ENCODE results near the gene EPB41L2. TPM values are rescaled to one million over a fixed set of nuclear protein-coding genes. Genes with fewer than 3 reads are reported as not detected.

EPB41L2 gene
- total and polyA plus RNA-seq, 2 experiments from 2014 or later: 27.4 to 35.8 TPM

DNA sequence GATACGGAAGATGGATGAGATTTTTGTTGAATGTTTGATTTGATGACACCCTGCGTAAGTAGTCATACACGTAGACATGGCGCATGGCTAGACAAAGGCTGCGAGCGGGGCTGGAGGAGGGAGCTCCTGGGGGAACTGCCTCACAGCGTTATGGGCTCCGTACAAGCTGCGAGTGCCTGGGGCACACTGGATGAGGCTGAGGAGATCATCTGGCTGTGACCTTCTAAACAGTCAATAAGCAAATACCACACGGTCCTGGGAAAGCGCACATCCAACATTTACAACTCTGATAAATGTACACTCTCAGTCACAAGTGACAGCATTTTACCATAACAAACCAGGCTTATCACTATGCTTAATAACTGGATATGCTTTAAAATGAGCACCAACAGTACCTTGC, 198.7 kb downstream of the EPB41L2 start:
- peak overlapping the region; percentile 46 for H3K27ac ChIP-seq
- no peaks in the 10 kb centered on the region for H3K9me2 ChIP-seq (replicated peaks; ENCODE audit: insufficient read depth)
- TF ChIP-seq EZH2phosphoT487 (IDR thresholded peaks at IDR 0.05; ENCODE audit: low read depth, severe bottlenecking, unreplicated experiment): no peak
- TF ChIP-seq EZH2 (IDR thresholded peaks at IDR 0.05; ENCODE audit: borderline replicate concordance): no peak
- TF ChIP-seq, protein P1, sequence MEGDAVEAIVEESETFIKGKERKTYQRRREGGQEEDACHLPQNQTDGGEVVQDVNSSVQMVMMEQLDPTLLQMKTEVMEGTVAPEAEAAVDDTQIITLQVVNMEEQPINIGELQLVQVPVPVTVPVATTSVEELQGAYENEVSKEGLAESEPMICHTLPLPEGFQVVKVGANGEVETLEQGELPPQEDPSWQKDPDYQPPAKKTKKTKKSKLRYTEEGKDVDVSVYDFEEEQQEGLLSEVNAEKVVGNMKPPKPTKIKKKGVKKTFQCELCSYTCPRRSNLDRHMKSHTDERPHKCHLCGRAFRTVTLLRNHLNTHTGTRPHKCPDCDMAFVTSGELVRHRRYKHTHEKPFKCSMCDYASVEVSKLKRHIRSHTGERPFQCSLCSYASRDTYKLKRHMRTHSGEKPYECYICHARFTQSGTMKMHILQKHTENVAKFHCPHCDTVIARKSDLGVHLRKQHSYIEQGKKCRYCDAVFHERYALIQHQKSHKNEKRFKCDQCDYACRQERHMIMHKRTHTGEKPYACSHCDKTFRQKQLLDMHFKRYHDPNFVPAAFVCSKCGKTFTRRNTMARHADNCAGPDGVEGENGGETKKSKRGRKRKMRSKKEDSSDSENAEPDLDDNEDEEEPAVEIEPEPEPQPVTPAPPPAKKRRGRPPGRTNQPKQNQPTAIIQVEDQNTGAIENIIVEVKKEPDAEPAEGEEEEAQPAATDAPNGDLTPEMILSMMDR (IDR thresholded peaks at IDR 0.05; ENCODE audit: poor library complexity): no peak
- no peaks in the 10 kb centered on the region for H3K27me3 ChIP-seq
- no peaks in the 10 kb centered on the region for H3K36me3 ChIP-seq (replicated peaks; ENCODE audit: insufficient read depth, low read depth)
- peaks cover 5% of the 10 kb centered on the region for H3K4me1 ChIP-seq (ENCODE audit: insufficient read depth)
- no peak overlapping the region for H3K4me3 ChIP-seq
- H2AFZ ChIP-seq: no peak overlapping the region
- H3K9me3 ChIP-seq (ENCODE audit: low read depth): no peaks in the 10 kb centered on the region
- WGBS (ENCODE audit: low lambda C conversion rate, missing lambda C conversion rate): 76% methylated on average over 11 of the region's 11 CpGs
- no peaks in the 10 kb centered on the region for H4K20me1 ChIP-seq (ENCODE audit: insufficient read depth, poor library complexity, severe bottlenecking)
- H3K4me2 ChIP-seq: peak overlapping the region; percentile 43
- no peaks in the 10 kb centered on the region for H3K79me2 ChIP-seq
- no peak for DNase-seq (ENCODE audit: low spot score)

DNA sequence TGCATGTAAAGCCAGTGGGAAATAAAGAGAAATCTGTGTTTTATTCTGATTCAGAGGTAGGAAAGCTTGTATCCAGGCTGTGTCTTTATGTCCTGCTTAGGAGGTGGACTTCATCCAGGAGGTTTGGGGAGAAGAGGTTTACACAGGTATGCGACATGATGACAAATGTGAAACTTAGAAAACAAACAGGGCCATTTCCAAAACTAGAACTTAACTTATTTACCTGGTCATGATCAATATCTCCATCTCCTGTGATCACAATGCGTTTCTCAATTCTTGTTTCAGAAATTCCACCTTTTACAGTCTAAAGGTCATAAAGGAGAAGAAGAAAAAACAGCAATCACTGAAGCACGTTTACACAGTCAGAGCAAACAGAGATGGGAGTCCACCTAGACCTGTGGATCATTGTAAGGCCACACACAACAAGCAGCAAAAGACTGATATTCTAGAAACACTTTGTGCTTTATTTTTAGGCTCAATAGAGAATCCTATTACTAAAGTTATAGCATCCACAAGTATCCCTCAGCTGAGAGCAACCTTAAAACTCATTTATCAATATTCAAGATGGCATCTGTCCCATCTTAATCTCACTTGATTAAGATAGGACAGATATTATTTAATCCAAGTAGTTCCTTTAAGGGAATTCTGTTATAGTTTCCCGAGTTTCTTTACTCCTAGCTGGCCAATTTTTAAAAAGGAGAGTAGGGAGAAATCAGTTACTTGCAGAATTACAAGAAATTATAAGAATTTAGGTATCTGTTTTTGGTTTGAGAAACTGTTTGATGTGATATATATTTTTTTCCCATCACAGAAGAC, 199.4 kb downstream of the EPB41L2 start:
- H3K4me1 ChIP-seq (ENCODE audit: insufficient read depth): peaks cover 5% of the 10 kb centered on the region
- H3K4me2 ChIP-seq: peak overlapping the region; percentile 43
- H4K20me1 ChIP-seq (ENCODE audit: insufficient read depth, poor library complexity, severe bottlenecking): no peaks in the 10 kb centered on the region
- H2AFZ ChIP-seq: no peak overlapping the region
- H3K79me2 ChIP-seq: no peaks in the 10 kb centered on the region
- H3K9me3 ChIP-seq (ENCODE audit: low read depth): no peaks in the 10 kb centered on the region
- H3K27ac ChIP-seq: peak overlapping the region; percentile 46
- WGBS (ENCODE audit: low lambda C conversion rate, missing lambda C conversion rate): 66% methylated on average over 4 of the region's 4 CpGs
- no peak for DNase-seq (ENCODE audit: low spot score)
- no peaks in the 10 kb centered on the region for H3K27me3 ChIP-seq
- no peaks in the 10 kb centered on the region for H3K36me3 ChIP-seq (replicated peaks; ENCODE audit: insufficient read depth, low read depth)
- TF ChIP-seq EZH2 (IDR thresholded peaks at IDR 0.05; ENCODE audit: borderline replicate concordance): no peak
- TF ChIP-seq, protein P1 (IDR thresholded peaks at IDR 0.05; ENCODE audit: poor library complexity): no peak
- no peak for TF ChIP-seq EZH2phosphoT487 (IDR thresholded peaks at IDR 0.05; ENCODE audit: low read depth, severe bottlenecking, unreplicated experiment)
- H3K4me3 ChIP-seq: no peak overlapping the region
- H3K9me2 ChIP-seq (replicated peaks; ENCODE audit: insufficient read depth): no peaks in the 10 kb centered on the region

DNA sequence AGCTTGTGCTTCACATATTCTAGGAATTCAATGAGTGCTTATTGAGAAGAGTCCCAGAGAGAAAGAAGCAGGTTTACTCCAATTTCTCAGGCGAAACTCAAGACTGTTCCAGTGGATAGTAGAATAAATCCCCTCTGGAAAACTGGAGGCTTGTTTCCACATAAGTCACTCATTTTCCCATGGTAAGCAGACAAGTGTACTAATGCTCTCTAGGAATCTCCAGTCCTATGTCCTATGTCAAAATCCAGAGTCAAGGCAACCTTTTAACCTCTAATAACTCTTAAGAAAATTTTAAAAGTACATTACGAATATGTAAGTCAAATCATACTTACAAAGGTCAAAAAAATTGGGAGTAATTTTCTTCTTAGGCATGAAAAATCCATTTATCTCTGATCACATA, 200.7 kb downstream of the EPB41L2 start:
- H3K9me2 ChIP-seq (replicated peaks; ENCODE audit: insufficient read depth): no peaks in the 10 kb centered on the region
- DNase-seq (ENCODE audit: low spot score): no peak
- no peaks in the 10 kb centered on the region for H4K20me1 ChIP-seq (ENCODE audit: insufficient read depth, poor library complexity, severe bottlenecking)
- no peak overlapping the region for H3K4me3 ChIP-seq
- no peaks in the 10 kb centered on the region for H3K79me2 ChIP-seq
- H3K9me3 ChIP-seq (ENCODE audit: low read depth): no peaks in the 10 kb centered on the region
- no peaks in the 10 kb centered on the region for H3K36me3 ChIP-seq (replicated peaks; ENCODE audit: insufficient read depth, low read depth)
- TF ChIP-seq, protein P1 (IDR thresholded peaks at IDR 0.05; ENCODE audit: poor library complexity): no peak
- TF ChIP-seq EZH2 (IDR thresholded peaks at IDR 0.05; ENCODE audit: borderline replicate concordance) (no peak), EZH2phosphoT487 (IDR thresholded peaks at IDR 0.05; ENCODE audit: low read depth, severe bottlenecking, unreplicated experiment) (no peak)
- H3K27ac ChIP-seq: no peak overlapping the region
- no peaks in the 10 kb centered on the region for H3K27me3 ChIP-seq
- no peak overlapping the region for H2AFZ ChIP-seq
- 96% methylated on average over 2 of the region's 2 CpGs for WGBS (ENCODE audit: low lambda C conversion rate, missing lambda C conversion rate)
- H3K4me2 ChIP-seq: no peak overlapping the region
- H3K4me1 ChIP-seq (ENCODE audit: insufficient read depth): peaks cover 13% of the 10 kb centered on the region
